Subcutaneous adipose tissue (tissue), 4 donors: ENCODE data around the gene FRMPD4. TPM values are rescaled to one million over a fixed set of nuclear protein-coding genes. Genes with fewer than 3 reads are reported as not detected.

Source experiments
- total RNA-seq, 4 donors: library from RNA; depleted of rRNA; stranded (reverse); fragments of >200 nt; gene quantifications; one replicate each; pipeline ENCODE4 v1.1.0, GENCODE V29; 2016
- TF ChIP-seq, protein P1 (sequence below): fragments of 450-650 bp; IDR thresholded peaks from one replicate; pipeline ENCODE4 v1.5.1; 2016; ENCODE audit warnings: low read depth, mild to moderate bottlenecking, control low read depth, antibody characterized with exemption, moderate library complexity

The FRMPD4 gene
- total RNA-seq, 4 donors from 2014 or later = 0.17 to 0.44 (median 0.19) TPM; not detected in 1

DNA sequence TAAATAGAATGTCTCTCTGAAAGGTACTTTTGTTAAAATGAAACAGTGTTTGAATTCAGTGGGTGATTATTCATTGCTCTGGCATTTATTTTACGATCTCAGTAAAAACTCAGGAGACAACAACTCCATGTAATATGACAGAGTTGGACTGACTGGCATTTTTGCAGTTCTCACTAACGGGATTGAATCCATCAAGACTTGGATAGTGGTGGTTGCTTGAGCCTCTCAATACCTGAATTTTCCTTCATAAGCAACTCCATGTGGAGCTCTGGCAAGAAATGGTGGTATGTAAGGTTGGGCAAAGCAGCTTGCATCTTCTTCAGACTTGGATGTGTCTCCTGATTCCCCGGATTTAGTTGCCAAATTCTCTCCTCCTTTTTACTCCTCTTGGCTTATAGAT is 72.7 kb downstream of the FRMPD4 start:
- TF ChIP-seq, protein P1, sequence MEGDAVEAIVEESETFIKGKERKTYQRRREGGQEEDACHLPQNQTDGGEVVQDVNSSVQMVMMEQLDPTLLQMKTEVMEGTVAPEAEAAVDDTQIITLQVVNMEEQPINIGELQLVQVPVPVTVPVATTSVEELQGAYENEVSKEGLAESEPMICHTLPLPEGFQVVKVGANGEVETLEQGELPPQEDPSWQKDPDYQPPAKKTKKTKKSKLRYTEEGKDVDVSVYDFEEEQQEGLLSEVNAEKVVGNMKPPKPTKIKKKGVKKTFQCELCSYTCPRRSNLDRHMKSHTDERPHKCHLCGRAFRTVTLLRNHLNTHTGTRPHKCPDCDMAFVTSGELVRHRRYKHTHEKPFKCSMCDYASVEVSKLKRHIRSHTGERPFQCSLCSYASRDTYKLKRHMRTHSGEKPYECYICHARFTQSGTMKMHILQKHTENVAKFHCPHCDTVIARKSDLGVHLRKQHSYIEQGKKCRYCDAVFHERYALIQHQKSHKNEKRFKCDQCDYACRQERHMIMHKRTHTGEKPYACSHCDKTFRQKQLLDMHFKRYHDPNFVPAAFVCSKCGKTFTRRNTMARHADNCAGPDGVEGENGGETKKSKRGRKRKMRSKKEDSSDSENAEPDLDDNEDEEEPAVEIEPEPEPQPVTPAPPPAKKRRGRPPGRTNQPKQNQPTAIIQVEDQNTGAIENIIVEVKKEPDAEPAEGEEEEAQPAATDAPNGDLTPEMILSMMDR = no peak

DNA sequence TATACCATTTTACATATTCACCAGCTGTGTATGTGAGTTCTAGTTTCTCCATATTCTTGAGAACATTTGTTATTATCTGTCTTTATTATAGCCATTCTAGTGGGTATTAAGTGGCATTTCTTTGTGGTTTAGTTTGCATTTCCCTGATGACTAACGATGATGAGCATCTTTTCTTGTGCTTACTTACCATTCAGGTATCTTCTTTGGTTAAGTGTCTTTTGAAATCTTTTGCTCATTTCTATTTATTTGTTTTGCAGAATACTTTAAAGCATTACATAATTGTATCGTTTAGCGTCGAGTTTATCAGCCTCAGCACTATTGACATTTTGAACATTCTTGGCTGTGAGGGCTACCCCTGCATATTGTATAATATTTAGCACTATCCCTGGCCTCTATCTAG is 85.4 kb downstream of the FRMPD4 start:
- TF ChIP-seq, protein P1 = no peak

DNA sequence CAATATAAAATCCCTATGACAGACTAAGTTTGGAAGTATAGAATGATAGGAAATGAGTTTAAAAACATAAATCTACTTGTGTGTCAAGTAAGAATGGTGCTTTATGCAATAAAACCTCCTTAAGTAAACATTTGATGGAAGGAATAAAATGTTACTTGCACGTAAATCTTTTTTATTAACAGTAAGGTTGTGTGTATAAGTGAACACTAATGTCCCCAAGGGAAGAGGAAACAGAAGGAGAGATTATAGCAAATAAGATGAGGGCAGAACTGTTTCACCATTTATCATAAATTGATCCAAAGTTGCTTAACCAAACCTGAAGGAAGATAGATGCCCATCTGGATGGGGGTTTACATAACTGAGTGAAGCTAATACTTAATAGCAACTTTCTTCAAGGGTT is 86.8 kb downstream of the FRMPD4 start:
- TF ChIP-seq, protein P1 = no peak

DNA sequence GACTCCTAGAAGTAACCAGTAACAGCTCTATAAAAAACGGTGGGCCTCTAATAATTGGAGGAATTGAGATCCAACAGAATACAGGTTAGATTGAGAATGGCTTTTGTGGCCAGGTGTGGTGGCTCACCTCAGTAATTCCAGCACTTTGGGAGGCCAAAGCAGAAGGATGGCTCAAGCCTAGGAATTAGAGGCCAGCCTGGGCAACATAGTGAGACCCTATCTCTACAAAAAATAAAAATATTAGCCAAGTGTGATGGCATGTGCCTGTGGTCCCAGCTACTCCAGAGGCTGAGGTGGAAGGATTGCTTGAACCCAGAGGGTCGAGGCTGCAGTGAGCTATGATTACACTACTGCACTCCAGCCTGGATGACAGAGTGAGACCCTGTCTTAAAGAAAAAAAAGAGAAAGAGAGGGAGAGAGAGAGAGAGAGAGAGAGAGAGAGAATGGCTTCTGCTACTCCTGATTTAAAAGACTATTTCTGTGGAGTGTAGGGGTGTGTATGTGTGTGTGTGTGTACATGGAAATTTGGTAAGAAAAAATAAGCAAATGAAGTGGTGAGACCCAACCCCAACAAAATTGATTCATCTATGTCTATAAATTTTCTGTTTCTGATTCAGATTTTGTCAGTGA is 89.3 kb downstream of the FRMPD4 start:
- TF ChIP-seq, protein P1 = no peak

DNA sequence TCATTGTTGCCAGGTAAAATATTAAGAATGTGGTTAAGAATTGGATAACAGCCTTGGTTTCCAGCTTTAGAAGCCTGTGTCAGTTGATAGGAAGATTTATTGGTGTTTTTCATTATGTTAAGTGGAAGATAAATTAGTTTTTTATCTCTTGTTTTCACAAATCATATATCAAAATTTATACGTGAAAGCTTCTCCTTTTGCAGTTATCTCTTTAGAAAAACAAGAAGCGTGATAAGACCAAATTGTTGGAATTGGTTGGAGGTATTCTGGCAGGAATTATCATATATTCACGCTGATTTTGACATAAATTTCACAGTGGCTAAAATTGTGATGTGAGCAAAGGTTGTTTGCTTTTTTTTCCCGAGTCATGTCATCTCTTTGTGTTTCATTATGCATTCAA is 90.6 kb downstream of the FRMPD4 start:
- TF ChIP-seq, protein P1 = no peak

DNA sequence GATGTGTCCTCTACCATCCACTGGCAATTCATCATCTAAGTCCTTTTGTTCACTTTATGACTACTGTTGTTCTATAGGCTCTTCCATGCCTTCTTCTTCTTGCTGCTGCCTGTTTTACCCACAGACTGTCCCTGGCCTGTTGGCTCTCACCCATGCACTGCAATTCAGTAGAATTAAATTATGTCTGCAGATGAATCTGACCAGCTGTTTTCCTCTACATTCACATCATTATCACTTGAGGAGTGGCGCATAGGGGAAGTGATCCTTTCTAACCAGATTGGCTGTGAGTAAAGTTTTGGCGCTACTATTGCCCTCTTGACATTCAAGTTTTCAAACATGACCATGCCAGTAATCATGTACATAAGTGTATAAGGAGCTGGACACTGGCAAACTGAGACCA is 91.7 kb downstream of the FRMPD4 start:
- TF ChIP-seq, protein P1 = no peak

DNA sequence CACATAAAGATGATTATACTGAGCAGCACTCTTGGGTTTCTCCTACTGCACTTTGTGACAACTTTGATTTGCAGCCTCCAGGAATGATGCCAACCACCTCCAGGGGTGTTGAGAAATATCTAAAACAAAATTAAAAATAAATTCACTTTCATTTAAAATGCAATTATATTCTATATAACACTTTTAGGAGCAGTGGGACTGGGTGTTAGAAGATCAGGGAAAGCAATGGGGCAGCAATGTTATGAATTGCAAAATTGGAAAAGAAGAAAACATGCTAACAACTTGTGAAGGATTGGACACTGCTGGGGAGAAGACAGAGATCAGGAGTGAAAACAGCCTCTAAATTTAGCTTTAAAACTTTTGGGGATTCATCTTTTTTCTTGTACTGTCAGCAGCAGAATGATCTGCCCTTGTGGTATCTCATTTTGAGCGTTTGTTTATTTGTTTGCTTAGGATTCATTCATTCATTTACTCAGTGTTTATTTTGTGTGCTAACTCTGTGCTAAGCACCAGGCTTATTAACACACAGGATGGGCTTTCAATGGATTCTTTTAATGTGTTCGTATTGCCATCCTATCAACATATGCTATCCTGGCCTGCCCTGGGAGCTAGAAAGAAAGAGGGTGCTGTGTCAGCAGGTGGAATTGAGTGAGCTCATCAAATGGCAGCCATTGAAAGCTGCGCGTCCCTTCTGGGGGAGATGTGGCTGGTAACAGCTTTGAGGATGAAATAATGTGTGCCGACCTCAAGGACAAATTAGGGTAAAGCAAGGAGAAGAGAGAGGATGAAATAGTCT is 96.5 kb downstream of the FRMPD4 start:
- TF ChIP-seq, protein P1 = no peak
